ENCODE measurements around the gene IL1RAP.

DNA sequence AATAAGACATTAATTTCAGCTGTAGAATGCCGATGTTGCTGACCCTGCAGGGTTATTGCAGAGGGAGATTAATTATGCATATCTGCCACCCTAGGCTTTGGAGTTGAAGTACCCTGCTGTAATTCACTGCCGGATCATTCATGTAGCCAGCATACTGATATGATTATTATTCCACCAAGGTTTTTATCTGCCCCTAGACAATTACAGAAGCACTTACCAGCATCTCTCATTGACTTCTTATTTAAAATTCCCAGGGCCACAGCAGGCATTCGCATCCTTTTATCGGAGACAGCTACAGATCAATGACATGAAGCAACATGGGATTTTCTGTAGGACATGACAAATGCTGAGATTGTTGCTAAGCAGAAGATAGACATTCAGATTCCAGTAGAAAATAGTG, 31.3 kb downstream of the IL1RAP start:
- TF ChIP-seq HNRNPL (IDR thresholded peaks at IDR 0.05; ENCODE audit: low read depth, low read length) (no peak), NRF1 (conservative IDR thresholded peaks at IDR 0.05 in 1 of 2, IDR thresholded peaks at IDR 0.05 in 1 of 2) (no peak), TARDBP (IDR thresholded peaks at IDR 0.05) (no peak), SMC3 (conservative IDR thresholded peaks at IDR 0.05; ENCODE audit: insufficient read depth, low read depth, low read length) (no peak), ZC3H4 (CRISPR knock-in tag; IDR thresholded peaks at IDR 0.05; ENCODE audit: borderline replicate concordance) (no peak), CTCF (IDR thresholded peaks at IDR 0.05 in 2 of 3, conservative IDR thresholded peaks at IDR 0.05 in 1 of 3; ENCODE audit: insufficient read depth in 2 of 3, low read depth in 1 of 3, low read length in 3 of 3) (no peak), HNRNPLL (IDR thresholded peaks at IDR 0.05; ENCODE audit: low read depth, low read length, poor library complexity, severe bottlenecking) (no peak), GMEB1 (CRISPR knock-in tag; IDR thresholded peaks at IDR 0.05) (no peak), FOXK1 (CRISPR knock-in tag; IDR thresholded peaks at IDR 0.05; ENCODE audit: borderline replicate concordance) (no peak), ZNF263 (CRISPR knock-in tag; IDR thresholded peaks at IDR 0.05; ENCODE audit: borderline replicate concordance) (no peak), PPARD (CRISPR knock-in tag; IDR thresholded peaks at IDR 0.05) (no peak), JUN (IDR thresholded peaks at IDR 0.05; ENCODE audit: borderline replicate concordance, low read depth, low read length) (no peak), JUN (CRISPR knock-in tag; IDR thresholded peaks at IDR 0.05; ENCODE audit: borderline replicate concordance) (no peak)
- TF ChIP-seq, protein P1, sequence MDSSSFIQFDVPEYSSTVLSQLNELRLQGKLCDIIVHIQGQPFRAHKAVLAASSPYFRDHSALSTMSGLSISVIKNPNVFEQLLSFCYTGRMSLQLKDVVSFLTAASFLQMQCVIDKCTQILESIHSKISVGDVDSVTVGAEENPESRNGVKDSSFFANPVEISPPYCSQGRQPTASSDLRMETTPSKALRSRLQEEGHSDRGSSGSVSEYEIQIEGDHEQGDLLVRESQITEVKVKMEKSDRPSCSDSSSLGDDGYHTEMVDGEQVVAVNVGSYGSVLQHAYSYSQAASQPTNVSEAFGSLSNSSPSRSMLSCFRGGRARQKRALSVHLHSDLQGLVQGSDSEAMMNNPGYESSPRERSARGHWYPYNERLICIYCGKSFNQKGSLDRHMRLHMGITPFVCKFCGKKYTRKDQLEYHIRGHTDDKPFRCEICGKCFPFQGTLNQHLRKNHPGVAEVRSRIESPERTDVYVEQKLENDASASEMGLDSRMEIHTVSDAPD (CRISPR knock-in tag; IDR thresholded peaks at IDR 0.05): no peak
- TF ChIP-seq, protein P2, sequence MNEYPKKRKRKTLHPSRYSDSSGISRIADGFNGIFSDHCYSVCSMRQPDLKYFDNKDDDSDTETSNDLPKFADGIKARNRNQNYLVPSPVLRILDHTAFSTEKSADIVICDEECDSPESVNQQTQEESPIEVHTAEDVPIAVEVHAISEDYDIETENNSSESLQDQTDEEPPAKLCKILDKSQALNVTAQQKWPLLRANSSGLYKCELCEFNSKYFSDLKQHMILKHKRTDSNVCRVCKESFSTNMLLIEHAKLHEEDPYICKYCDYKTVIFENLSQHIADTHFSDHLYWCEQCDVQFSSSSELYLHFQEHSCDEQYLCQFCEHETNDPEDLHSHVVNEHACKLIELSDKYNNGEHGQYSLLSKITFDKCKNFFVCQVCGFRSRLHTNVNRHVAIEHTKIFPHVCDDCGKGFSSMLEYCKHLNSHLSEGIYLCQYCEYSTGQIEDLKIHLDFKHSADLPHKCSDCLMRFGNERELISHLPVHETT (CRISPR knock-in tag; conservative IDR thresholded peaks at IDR 0.05 in 1 of 2, IDR thresholded peaks at IDR 0.05 in 1 of 2): no peak
